Islet of Langerhans (tissue), 1 donor: ENCODE results near the gene KCNK2.
A peak's percentile ranks its signal among the peaks of the same experiment; 100 is the strongest.
"Not testable (repeated sequence)": the region's sequence is repeated elsewhere in the genome, so short reads cannot be mapped to it uniquely, and the experiment has no call there.

ENCODE experiments used
- FAIRE-seq: peaks from one replicate; lab custom pipeline; 2011; peaks lifted over from hg19 to GRCh38; lab: Jason Lieb, UNC

The KCNK2 gene

GRCh38 chr1:215160351-215160750 is 77.8 kb downstream of the KCNK2 start:
- no peak for FAIRE-seq

DNA sequence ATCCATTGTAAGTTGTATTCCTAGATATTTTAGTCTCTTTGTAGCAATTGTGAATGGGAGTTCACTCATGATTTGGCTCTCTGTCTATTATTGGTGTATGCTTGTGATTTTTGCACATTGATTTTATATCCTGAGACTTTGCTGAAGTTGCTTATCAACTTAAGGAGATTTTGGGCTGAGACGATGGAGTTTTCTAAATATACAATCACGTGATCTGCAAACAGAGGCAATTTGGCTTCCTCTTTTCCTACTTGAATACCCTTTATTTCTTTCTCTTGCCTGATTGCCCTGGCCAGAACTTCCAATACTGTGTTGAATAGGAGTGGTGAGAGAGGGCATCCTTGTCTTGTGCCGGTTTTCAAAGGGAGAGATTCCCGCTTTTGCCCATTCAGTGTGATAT is 80.6 kb downstream of the KCNK2 start:
- not testable (repeated sequence) for FAIRE-seq

DNA sequence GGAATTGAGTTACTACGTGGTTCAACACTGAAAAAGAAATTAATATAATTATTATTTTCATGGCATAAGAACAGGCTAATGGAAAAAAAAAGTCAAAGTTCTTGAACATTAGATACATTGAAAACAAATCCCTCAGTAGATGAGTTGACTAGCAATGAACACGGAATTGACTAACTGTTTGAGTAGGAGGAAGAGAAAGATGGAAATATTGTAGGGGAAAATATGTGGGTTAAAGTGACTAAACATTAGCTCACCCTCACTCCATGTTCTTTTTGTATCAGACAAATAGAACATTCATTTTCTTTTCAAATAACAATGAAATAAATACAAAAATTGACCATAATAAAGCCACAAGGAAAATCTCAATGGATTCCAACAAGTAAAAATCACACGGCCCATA is 84.3 kb downstream of the KCNK2 start:
- FAIRE-seq, result no peak

DNA sequence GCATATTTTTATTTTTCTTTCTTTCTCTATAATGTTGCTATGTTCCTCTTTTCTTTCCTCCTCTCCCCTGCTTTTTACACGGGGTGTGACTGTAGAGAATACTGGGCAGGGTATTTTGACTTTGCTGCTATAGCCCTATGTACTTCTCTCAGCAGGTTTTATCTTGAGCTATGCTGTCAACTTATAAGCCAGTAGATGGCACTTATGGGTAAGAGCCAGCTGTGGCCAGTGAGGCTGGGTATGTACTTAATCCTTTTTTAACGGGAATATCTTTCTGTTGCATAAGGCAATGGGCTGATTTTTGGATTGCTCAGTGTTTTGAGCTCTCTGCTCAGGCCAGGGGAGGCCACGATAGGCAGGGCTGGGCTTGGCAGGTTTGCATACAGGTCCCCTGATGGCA is 99.0 kb downstream of the KCNK2 start:
- FAIRE-seq, result no peak

DNA sequence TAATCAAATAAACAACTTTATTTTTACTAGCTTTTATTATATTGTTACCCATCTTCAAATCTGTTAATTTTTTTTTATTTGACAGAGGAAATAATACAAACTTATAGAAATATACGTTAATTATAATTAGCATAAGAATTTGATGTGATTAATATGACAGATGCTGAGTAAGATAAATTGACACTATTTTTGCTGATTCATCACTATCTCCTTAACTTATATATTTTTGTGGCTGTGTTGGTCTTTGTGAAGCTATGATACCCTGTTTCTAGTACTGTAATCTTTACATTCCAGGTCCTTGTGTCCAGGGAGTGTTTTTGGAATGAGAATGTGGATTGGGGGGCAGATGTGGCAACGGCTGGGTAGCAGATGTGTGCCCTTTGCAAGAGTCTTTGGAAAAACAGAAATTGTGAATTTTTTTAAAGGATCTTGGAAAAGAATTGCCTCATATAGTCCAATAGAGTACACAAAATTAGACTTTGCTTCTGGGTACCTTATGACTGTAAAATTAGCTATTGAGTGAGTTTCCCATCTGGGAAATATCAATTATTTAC is 102.6 kb downstream of the KCNK2 start:
- no peak for FAIRE-seq

DNA sequence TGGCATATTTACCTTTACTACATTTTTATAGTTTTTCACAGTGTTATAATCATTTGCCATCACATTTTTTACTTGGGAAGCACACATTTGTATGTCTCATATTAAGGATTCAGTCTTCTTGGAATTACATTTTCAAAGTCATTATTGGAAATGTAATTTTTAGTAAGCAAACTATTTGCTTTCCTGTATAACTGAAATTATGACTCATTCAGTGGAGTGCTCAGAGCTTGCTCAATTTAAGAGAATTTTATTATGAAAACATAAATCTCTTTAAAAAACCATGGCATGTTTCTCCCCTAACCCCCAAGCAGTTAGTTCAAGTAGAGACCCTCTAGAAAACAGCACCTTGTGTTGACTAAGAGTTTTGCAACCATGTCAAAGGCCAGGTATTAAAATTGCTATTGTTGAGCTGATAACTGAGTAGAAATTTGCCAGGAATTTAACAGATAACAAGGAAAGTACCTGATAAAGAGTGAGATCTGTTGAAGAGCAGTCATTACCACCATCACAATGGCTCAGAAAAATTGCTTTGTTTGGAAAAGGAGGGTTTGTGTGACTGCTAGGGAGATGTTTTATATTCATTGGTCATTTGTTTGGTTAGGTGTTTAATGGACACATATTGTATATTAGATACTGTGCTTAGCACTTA is 105.9 kb downstream of the KCNK2 start:
- FAIRE-seq, result no peak

DNA sequence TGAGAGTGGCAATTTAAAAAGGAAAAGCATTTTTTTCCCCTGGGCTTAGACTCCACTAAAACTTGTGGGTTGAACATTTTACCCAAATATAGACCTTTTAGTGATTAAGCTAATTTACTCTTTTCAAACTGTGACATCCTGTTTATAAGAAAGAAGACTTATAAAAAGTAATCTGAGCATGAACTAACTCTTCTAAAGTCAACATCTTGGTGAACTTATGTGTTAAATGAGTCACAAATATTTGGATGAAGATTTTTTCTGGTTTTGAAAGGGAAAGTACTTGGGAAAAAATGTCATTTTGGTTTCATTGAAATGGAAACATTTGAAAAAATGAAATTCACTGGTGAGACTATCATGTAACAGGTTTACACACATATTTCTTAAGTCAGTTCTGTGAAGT is 109.8 kb downstream of the KCNK2 start:
- FAIRE-seq, result no peak

GRCh38 chr1:215198021-215198420 is 115.5 kb downstream of the KCNK2 start:
- FAIRE-seq, result no peak

- FAIRE-seq, result no peak
These were observed 117.6 kb downstream of the KCNK2 start for GRCh38 chr1:215200121-215200520.

GRCh38 chr1:215201283-215201682 is 118.7 kb downstream of the KCNK2 start:
- FAIRE-seq, result no peak

- FAIRE-seq, result no peak
These were observed 120.3 kb downstream of the KCNK2 start for GRCh38 chr1:215202868-215203267.

DNA sequence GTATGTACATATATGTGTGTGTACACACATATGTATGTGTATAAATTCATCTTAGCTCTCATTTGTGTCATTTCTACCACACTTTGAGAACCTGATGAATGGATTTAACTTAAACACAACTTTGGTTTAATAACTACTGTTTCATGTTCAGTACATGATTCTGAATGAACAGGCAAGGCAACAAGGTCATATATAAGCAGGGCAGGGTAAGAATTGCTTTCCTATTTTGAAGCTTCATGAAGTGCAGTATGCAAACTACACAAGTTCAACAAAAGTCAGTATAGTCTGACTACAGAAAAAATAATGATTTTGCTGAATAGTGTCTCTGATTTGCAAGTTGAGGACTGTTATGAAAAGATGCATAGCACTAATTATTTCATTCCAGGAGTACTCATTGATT is 127.6 kb downstream of the KCNK2 start:
- peak; percentile 36 for FAIRE-seq

- no peak for FAIRE-seq
These were observed 133.3 kb downstream of the KCNK2 start for GRCh38 chr1:215215846-215216245.

DNA sequence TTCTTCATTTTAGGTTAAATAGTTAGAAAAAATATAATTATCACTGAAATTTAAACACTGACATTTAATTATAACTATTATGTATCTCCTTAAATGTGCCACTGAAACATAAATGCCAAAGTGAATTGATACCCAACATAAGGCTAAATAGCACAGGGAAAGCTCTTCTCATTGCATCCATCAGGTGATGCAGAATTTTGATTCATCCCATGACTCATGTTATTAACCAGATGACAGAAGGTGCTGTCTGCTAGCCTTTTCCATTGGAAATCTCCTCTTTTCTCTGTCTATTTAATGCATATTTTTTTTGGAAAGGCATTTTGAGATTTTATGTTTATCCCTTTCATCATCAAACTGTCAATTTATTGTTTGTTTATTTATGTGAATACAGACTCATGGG is 136.8 kb downstream of the KCNK2 start:
- FAIRE-seq, result no peak

DNA sequence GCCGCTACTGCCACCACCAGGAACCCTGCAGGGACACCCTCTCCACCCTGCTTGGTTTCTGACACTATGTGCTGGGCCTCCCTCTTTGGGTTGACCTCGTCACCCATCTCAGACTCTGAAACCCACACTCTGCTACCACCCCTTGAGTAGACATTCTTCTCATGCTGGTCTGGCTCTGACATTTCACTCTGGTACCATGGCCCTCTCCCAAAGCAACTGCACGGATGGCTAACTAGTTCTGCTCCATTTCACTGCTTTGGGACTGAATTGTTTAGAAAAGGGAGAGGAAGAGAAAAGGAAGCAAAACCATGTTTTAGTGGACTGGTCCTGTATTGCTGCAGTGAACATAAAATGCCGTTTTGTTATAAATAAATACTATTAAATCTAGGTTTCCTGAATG is 137.8 kb downstream of the KCNK2 start:
- no peak for FAIRE-seq

DNA sequence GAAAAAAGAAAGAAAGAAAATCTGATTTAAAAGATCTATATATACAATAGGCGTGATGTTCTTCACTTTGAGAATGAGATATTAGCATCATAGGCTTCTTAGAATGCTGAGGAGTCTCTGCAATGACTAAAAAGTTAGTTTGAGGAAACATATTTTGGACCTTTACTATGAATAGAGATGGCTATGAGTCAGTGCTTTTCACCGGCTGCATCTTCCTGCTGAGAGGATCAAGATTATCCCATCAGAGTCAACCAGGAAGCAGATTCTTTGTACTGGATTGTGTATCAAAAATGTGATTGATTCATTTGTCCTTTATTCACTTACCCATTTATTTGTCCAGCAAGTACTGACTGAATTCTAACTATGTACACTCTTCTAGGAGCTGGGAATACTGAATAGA is 144.2 kb downstream of the KCNK2 start:
- no peak for FAIRE-seq

GRCh38 chr1:215228193-215228592 is 145.7 kb downstream of the KCNK2 start:
- FAIRE-seq, result no peak

- FAIRE-seq, result no peak
These were observed 158.9 kb downstream of the KCNK2 start for GRCh38 chr1:215241451-215241850.

DNA sequence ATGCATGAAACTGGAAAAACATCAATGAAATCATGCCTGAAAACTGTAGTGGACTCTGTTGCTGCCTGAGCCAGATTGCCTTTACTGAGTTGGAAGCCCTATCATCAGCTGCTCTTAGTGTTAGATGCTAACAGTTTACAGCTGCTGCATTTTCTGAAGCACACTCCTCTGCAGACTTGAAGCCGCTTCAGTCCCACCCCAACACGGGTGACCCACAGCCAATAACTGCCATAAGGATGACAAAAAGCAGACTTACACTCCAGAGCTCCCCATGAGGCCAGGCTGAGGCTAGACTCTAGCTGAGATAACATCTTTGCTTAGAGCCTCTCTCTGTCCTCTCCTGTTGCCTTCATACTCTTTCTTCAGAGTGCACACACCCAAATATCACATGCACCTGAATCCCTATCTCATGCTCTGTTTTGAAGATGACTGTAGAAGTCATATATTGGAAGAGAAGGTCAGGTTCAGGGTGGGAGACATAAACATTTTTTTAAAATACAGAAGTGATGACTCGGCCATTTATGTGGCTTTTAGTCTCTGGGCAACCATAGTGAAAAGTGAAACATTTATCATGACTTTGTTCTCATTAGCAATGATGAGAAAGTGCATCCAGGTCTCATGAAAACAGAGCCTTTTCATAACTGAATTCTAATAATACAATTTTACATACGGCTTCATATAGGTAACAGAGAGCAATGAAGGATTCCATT is 161.0 kb downstream of the KCNK2 start:
- FAIRE-seq, result no peak

- FAIRE-seq, result no peak
These were observed 168.4 kb downstream of the KCNK2 start for GRCh38 chr1:215250913-215251312.

GRCh38 chr1:215251428-215251827 is 168.9 kb downstream of the KCNK2 start:
- no peak for FAIRE-seq

GRCh38 chr1:215252164-215252563 is 169.6 kb downstream of the KCNK2 start:
- FAIRE-seq, result no peak

- FAIRE-seq, result no peak
These were observed 174.6 kb downstream of the KCNK2 start for GRCh38 chr1:215256936-215257679.
